Sigmoid colon (tissue), 3 donors: ENCODE data around the gene BCL6B.
"Not testable (repeated sequence)": the region's sequence is repeated elsewhere in the genome, so short reads cannot be mapped to it uniquely, and the experiment has no call there.

Source experiments
- POLR2A ChIP-seq, 2 donors: fragments of 450-650 bp; IDR thresholded peaks; one replicate each; pipeline ENCODE4 v1.6.1; 2016; ENCODE audit warnings: antibody characterized with exemption in 2 of 2, mild to moderate bottlenecking in 2 of 2, moderate library complexity in 2 of 2
- TF ChIP-seq, protein P1 (sequence below), 4 experiments: fragments of 450-650 bp in 3 of 4; fragments of 200-600 bp in 1 of 4; IDR thresholded peaks; one replicate each; pipeline ENCODE4 v1.5.1; 2016 to 2019; ENCODE audit warnings: antibody characterized with exemption in 4 of 4, mild to moderate bottlenecking in 3 of 4, moderate library complexity in 2 of 4

DNA sequence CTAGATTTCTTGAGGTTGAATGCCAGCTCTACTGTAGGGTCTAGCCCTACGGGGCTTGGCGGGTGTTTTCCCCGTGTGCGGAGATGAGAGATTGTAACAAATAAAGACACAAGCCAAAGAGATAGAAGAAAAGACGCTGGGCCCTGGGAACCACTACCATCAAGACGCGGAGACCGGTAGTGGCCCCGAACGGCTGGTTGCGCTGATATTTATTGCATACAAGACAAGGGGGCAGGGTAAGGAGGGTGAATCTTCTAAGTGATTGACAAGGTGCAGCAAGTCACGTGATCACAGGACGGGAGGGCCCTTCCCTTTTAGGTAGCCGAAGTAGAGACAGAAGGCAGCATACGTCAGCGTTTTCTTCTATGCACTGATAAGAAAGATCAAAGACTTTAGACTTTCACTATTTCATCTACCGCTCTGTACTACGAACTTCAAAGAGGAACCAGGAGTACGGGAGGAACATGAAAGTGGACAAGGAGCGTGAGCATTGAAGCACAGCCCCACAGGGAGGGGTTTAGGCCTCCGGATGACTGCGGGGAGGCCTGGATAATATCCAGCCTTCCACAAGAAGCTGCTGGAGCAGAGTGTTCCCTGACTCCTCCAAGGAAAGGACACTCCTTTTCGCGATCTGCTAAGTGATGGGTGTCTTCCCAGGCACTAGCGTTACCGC, 24.0 kb downstream of the BCL6B start:
- TF ChIP-seq, protein P1, sequence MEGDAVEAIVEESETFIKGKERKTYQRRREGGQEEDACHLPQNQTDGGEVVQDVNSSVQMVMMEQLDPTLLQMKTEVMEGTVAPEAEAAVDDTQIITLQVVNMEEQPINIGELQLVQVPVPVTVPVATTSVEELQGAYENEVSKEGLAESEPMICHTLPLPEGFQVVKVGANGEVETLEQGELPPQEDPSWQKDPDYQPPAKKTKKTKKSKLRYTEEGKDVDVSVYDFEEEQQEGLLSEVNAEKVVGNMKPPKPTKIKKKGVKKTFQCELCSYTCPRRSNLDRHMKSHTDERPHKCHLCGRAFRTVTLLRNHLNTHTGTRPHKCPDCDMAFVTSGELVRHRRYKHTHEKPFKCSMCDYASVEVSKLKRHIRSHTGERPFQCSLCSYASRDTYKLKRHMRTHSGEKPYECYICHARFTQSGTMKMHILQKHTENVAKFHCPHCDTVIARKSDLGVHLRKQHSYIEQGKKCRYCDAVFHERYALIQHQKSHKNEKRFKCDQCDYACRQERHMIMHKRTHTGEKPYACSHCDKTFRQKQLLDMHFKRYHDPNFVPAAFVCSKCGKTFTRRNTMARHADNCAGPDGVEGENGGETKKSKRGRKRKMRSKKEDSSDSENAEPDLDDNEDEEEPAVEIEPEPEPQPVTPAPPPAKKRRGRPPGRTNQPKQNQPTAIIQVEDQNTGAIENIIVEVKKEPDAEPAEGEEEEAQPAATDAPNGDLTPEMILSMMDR (IDR thresholded peaks at IDR 0.05), result not testable (repeated sequence)
- not testable (repeated sequence) for TF ChIP-seq POLR2A (IDR thresholded peaks at IDR 0.05)
